Ovary (tissue), 9 donors: ENCODE data around the gene CTDSPL. TPM values are rescaled to one million over a fixed set of nuclear protein-coding genes. Genes with fewer than 3 reads are reported as not detected.
A peak's percentile ranks its signal among the peaks of the same experiment; 100 is the strongest.

Experiments
- DNase-seq, 5 donors: peaks; one replicate each; pipeline ENCODE4 v3.0.0-alpha.2; 2019 to 2020
- H3K27ac ChIP-seq, 2 donors: fragments of 200-600 bp; one replicate each; pipeline versions ENCODE4 v1.5.1 to v1.8.0; 2019 to 2022
- H3K27me3 ChIP-seq: fragments of 200-600 bp; one replicate; pipeline ENCODE4 v1.8.0; 2022
- H3K36me3 ChIP-seq: fragments of 200-600 bp; sonication (generic); one replicate; pipeline ENCODE4 v1.5.1; 2019
- H3K4me1 ChIP-seq: one replicate; pipeline ENCODE4 v1.8.1; 2013; ENCODE audit warnings: mild to moderate bottlenecking, moderate library complexity; ENCODE audit not compliant: insufficient read depth
- H3K4me3 ChIP-seq: fragments of 200-600 bp; sonication (generic); one replicate; pipeline ENCODE4 v1.5.1; 2017
- H3K9me3 ChIP-seq, 2 donors: fragments of 200-600 bp in 1 of 2; sonication (generic) in 1 of 2; one replicate each; pipeline versions ENCODE4 v1.5.1 to v1.8.1; 2013 to 2019; ENCODE audit warnings: mild to moderate bottlenecking in 1 of 2, moderate library complexity in 1 of 2
- CTCF ChIP-seq, 3 donors: fragments of 450-650 bp in 2 of 3; fragments of 200-600 bp in 1 of 3; IDR thresholded peaks; one replicate each; pipeline versions ENCODE4 v1.5.1 to v1.8.0; 2016 to 2022; ENCODE audit warnings: antibody characterized with exemption in 3 of 3, mild to moderate bottlenecking in 1 of 3
- EP300 ChIP-seq: sonication (generic); formaldehyde crosslinking; IDR thresholded peaks from one replicate; pipeline ENCODE4 v1.6.1; 2017; ENCODE audit warnings: antibody characterized with exemption
- POLR2A ChIP-seq: fragments of 450-650 bp; IDR thresholded peaks from one replicate; pipeline ENCODE4 v1.6.1; 2017; ENCODE audit warnings: antibody characterized with exemption, mild to moderate bottlenecking, moderate library complexity
- WGBS, 3 donors: extraction: QIAGEN DNeasy Blood & Tissue Kit in 1 of 3; methylation state at CpG; one replicate each; pipeline versions ENCODE4 v1.1.5 to v1.1.7; 2013 to 2017; 5-methylcytosine and 5-hydroxymethylcytosine counted together
- intact Hi-C, 4 donors: fragments of 100-400 bp; cut with DNase I; formaldehyde crosslinking; loops; one replicate each; pipeline versions ENCODE4 v1.11.0 to v1.15.1; 2022 to 2023
- polyA plus RNA-seq, 2 donors: library from polyadenylated mRNA; stranded (reverse); fragments of 200-250 nt in 1 of 2; fragments of 350-450 nt in 1 of 2; fragmentation: Illumina TruSeq in 1 of 2; extraction: RNeasy Lipid Tissue Mini Kit (QIAGEN cat#74804) in 1 of 2; gene quantifications; one replicate each; pipeline ENCODE4 v1.2.3, GENCODE V29; 2013 to 2014
- total RNA-seq, 7 donors: library from RNA; depleted of rRNA in 2 of 7; stranded (reverse); fragments of >200 nt in 2 of 7; fragmentation: NEBNext Ultra II Directional in 3 of 7; extraction: Animal tissue kit (Norgen Biotek cat#: 25700) in 3 of 7; gene quantifications; one replicate each; pipeline versions ENCODE4 v1.1.0 to v1.2.4, GENCODE V29; 2016 to 2023
- donor health status: DM: no; HTN: no; CAD: no; lungs with moderate emphysema.
- donor health status: DM: no; HTN: no; CAD: no.
- donor health status: Bipolar disorder and iron deficiency.
- donor health status: DM: yes; HTN: yes; CAD: no.
- donor health status: DM: no; HTN: no; CAD: no.
- donor health status: DM: yes; HTN: yes; CAD: no.

Gene CTDSPL
- total and polyA plus RNA-seq, 9 donors: 14.8 to 41.1 (median 34.2) TPM

- Histone ChIP-seq H3K4me3 (no peak overlapping the region), H3K4me1 (no peaks in the 10 kb centered on the region), H3K36me3 (no peaks in the 10 kb centered on the region), H3K27me3 (no peaks in the 10 kb centered on the region), H3K9me3 (no peaks in the 10 kb centered on the region), H3K27ac (no peak overlapping the region)
- intact Hi-C loops: no loop called here
- 96 to 99% (median 96%) methylated on average over 2 of the region's 2 CpGs for WGBS, 3 donors
- DNase-seq: peak in 1 of 5 donors; percentile 2
- TF ChIP-seq EP300: no peak
- TF ChIP-seq CTCF (IDR thresholded peaks at IDR 0.05): no peak
- no peak for TF ChIP-seq POLR2A
These were observed 119.6 kb downstream of the CTDSPL start for GRCh38 chr3:37981348-37981664.

GRCh38 chr3:37982331-37982730 is 120.7 kb downstream of the CTDSPL start:
- Histone ChIP-seq H3K36me3 (no peaks in the 10 kb centered on the region), H3K4me1 (no peaks in the 10 kb centered on the region), H3K27ac (no peak overlapping the region), H3K9me3 (no peaks in the 10 kb centered on the region), H3K4me3 (no peak overlapping the region), H3K27me3 (no peaks in the 10 kb centered on the region)
- no peak for DNase-seq
- 10 to 33% (median 20%) methylated on average over 1 of the region's 1 CpG for WGBS, 3 donors
- intact Hi-C loops: no loop called here
- no peak for TF ChIP-seq EP300

- H3K4me1 ChIP-seq: no peaks in the 10 kb centered on the region
- H3K36me3 ChIP-seq: no peaks in the 10 kb centered on the region
- no peaks in the 10 kb centered on the region for H3K27me3 ChIP-seq
- 86 to 89% (median 87%) methylated on average over 7 of the region's 7 CpGs for WGBS, 3 donors
- peak in 2 of 5 donors; percentile 4 to 13 for DNase-seq
- H3K27ac ChIP-seq: no peak overlapping the region
- H3K9me3 ChIP-seq: no peaks in the 10 kb centered on the region
- no peak overlapping the region for H3K4me3 ChIP-seq
- intact Hi-C loops: no loop called here
- TF ChIP-seq EP300: no peak
- TF ChIP-seq POLR2A: no peak
- no peak for TF ChIP-seq CTCF (IDR thresholded peaks at IDR 0.05)
These were observed 122.4 kb downstream of the CTDSPL start for GRCh38 chr3:37984051-37984450.

- Histone ChIP-seq H3K36me3 (no peaks in the 10 kb centered on the region), H3K27ac (no peak overlapping the region), H3K4me1 (no peaks in the 10 kb centered on the region), H3K27me3 (no peaks in the 10 kb centered on the region), H3K9me3 (no peaks in the 10 kb centered on the region), H3K4me3 (no peak overlapping the region)
- DNase-seq: peak in 2 of 5 donors; percentile 1 to 7
- TF ChIP-seq CTCF (IDR thresholded peaks at IDR 0.05): no peak
- no peak for TF ChIP-seq EP300
- TF ChIP-seq POLR2A: no peak
- WGBS, 3 donors: 86 to 93% (median 88%) methylated on average over 7 of the region's 7 CpGs
- intact Hi-C loops: no loop called here
These were observed 122.9 kb downstream of the CTDSPL start for GRCh38 chr3:37984596-37984995.

GRCh38 chr3:37985637-37986320 is 124.1 kb downstream of the CTDSPL start:
- TF ChIP-seq CTCF (IDR thresholded peaks at IDR 0.05): no peak
- no peak for TF ChIP-seq EP300
- TF ChIP-seq POLR2A: no peak
- DNase-seq: peak in 1 of 5 donors; percentile 17
- intact Hi-C loops: no loop called here
- no peak overlapping the region for H3K4me3 ChIP-seq
- no peaks in the 10 kb centered on the region for H3K4me1 ChIP-seq
- H3K9me3 ChIP-seq: no peaks in the 10 kb centered on the region
- H3K27ac ChIP-seq: no peak overlapping the region
- no peaks in the 10 kb centered on the region for H3K36me3 ChIP-seq
- H3K27me3 ChIP-seq: no peaks in the 10 kb centered on the region
- 69 to 80% (median 75%) methylated on average over 8 of the region's 8 CpGs for WGBS, 3 donors
